GM12878 (cell line): Measurements from ENCODE around the gene PIAS1. TPM values are rescaled to one million over a fixed set of nuclear protein-coding genes. Genes with fewer than 3 reads are reported as not detected.

ENCODE experiments used
- ATAC-seq: fragments of 200-7000 bp; cut with Tn5 transposase; 3 replicates; pipeline ENCODE4 v1.9.1; 2020; ENCODE audit warnings: mild to moderate bottlenecking, moderate library complexity
- BruUV-seq: library from RNA; stranded (reverse); fragments of 400-500 nt; replicated peaks from 2 replicates; lab custom pipeline; 2021; lab: Mats Ljungman, UMichigan
- CTCF ChIA-PET: fragments of 300-600 bp; sonication (Branson Sonifier 250); formaldehyde crosslinking; extraction: SDS; loops from one replicate; lab custom pipeline; 2021; ENCODE audit warnings: inconsistent platforms; lab: Yijun Ruan, JAX
- POLR2A ChIA-PET: fragments of 350-600 bp; formaldehyde crosslinking; extraction: SDS; loops from one replicate; lab custom pipeline; 2021; ENCODE audit warnings: inconsistent platforms; lab: Charles Lee
- RAD21 ChIA-PET: fragments of 300-600 bp; sonication (Branson Sonifier 250); formaldehyde crosslinking; loops from one replicate; lab custom pipeline; 2023; ENCODE audit warnings: antibody characterized with exemption; ENCODE audit not compliant: unreplicated experiment; lab: Charles Lee
- SMC1A ChIA-PET: fragments of 300-600 bp; sonication (Branson Sonifier 250); formaldehyde crosslinking; loops from one replicate; lab custom pipeline; 2023; ENCODE audit not compliant: unreplicated experiment, uncharacterized antibody; lab: Charles Lee
- DNase-seq: peaks from one replicate; pipeline ENCODE4 v3.0.0-alpha.2; 2011; ENCODE audit warnings: low read depth, low spot score
- FAIRE-seq: peaks from 3 replicates; lab custom pipeline; 2011; peaks lifted over from hg19 to GRCh38; lab: Jason Lieb, UNC
- H2AFZ ChIP-seq: 2 replicates; pipeline ENCODE4 v1.6.0; 2011; ENCODE audit warnings: low read depth, low read length, control low read depth; ENCODE audit not compliant: control insufficient read depth
- H3K27ac ChIP-seq: 2 replicates; pipeline ENCODE4 v1.5.1; 2011; ENCODE audit warnings: control low read depth; ENCODE audit not compliant: control insufficient read depth, insufficient read depth
- H3K27me3 ChIP-seq, 2 experiments: replicated peaks in 1 of 2; 2 replicates each; pipeline versions ENCODE4 v1.6.0 to v1.6.1; 2011; ENCODE audit warnings: low read length in 1 of 2; ENCODE audit not compliant: control insufficient read depth in 2 of 2, insufficient read depth in 2 of 2
- H3K36me3 ChIP-seq, 2 experiments: 2 replicates each; pipeline ENCODE4 v1.5.1; 2011; ENCODE audit warnings: low read length in 1 of 2; ENCODE audit not compliant: control insufficient read depth in 2 of 2, insufficient read depth in 2 of 2
- H3K4me1 ChIP-seq: 2 replicates; pipeline ENCODE4 v1.6.1; 2011; ENCODE audit warnings: mild to moderate bottlenecking, low read length, moderate library complexity, mixed read lengths; ENCODE audit not compliant: control insufficient read depth, insufficient read depth
- H3K4me2 ChIP-seq: 2 replicates; pipeline ENCODE4 v1.6.0; 2011; ENCODE audit warnings: control low read depth; ENCODE audit not compliant: control insufficient read depth, insufficient read depth
- H3K4me3 ChIP-seq: fragments of 200-600 bp; sonication (generic); 2 replicates; pipeline ENCODE4 v1.5.1; 2016
- H3K79me2 ChIP-seq: 2 replicates; pipeline ENCODE4 v1.6.0; 2011; ENCODE audit warnings: low read length; ENCODE audit not compliant: control insufficient read depth, insufficient read depth
- H3K9ac ChIP-seq: 2 replicates; pipeline ENCODE4 v1.8.0; 2011; ENCODE audit warnings: low read length, control low read depth, mixed read lengths; ENCODE audit not compliant: control insufficient read depth, insufficient read depth
- H3K9me3 ChIP-seq: replicated peaks from 3 replicates; pipeline ENCODE4 v1.5.1; 2011; ENCODE audit warnings: mild to moderate bottlenecking, low read length; ENCODE audit not compliant: control insufficient read depth, insufficient read depth
- H4K20me1 ChIP-seq: 2 replicates; pipeline ENCODE4 v1.6.0; 2011; ENCODE audit not compliant: control insufficient read depth, insufficient read depth
- BCL3 ChIP-seq: IDR thresholded peaks from 2 replicates; pipeline ENCODE4 v1.6.1; 2011; ENCODE audit warnings: borderline replicate concordance, low read depth, mild to moderate bottlenecking, moderate library complexity, low read length; ENCODE audit not compliant: insufficient read depth, poor library complexity, severe bottlenecking
- CTCF ChIP-seq, 3 experiments: IDR thresholded peaks in 2 of 3; conservative IDR thresholded peaks in 1 of 3; 2 replicates each; pipeline ENCODE4 v1.5.1; 2011; ENCODE audit warnings: low read depth in 3 of 3, low read length in 3 of 3, mild to moderate bottlenecking in 3 of 3, control low read depth in 2 of 3, moderate library complexity in 2 of 3, inconsistent platforms in 1 of 3, mixed read lengths in 1 of 3; ENCODE audit not compliant: control insufficient read depth in 2 of 3, insufficient read depth in 1 of 3; ENCODE audit errors: extremely low read depth in 1 of 3
- NFIC ChIP-seq: IDR thresholded peaks from 2 replicates; pipeline ENCODE4 v1.6.1; 2012; ENCODE audit warnings: low read depth, mild to moderate bottlenecking, inconsistent platforms, low read length, moderate library complexity
- PRDM15 ChIP-seq: fragments of 450-650 bp; formaldehyde crosslinking; IDR thresholded peaks from 2 replicates; pipeline ENCODE4 v1.4.0; 2020; ENCODE audit warnings: mild to moderate bottlenecking, moderate library complexity
- SREBF2 ChIP-seq: IDR thresholded peaks from 2 replicates; pipeline ENCODE4 v1.6.1; 2012; ENCODE audit warnings: mild to moderate bottlenecking, low read length
- TARDBP ChIP-seq: IDR thresholded peaks from 2 replicates; pipeline ENCODE4 v1.6.1; 2016; ENCODE audit warnings: borderline replicate concordance
- ZNF274 ChIP-seq: IDR thresholded peaks from one replicate; pipeline ENCODE4 v1.8.0; 2011; ENCODE audit not compliant: insufficient read length, insufficient read depth
- ZZZ3 ChIP-seq: IDR thresholded peaks from 2 replicates; pipeline ENCODE4 v1.6.1; 2011; ENCODE audit warnings: low read depth; ENCODE audit not compliant: control insufficient read depth, insufficient read length
- WGBS: methylation state at CpG from one replicate; pipeline ENCODE4 v1.1.6; 2016; ENCODE audit warnings: low lambda C conversion rate; ENCODE audit not compliant: insufficient replicate concordance, insufficient coverage; ENCODE audit errors: missing lambda C conversion rate; 5-methylcytosine and 5-hydroxymethylcytosine counted together
- in situ Hi-C: fragments of 300-500 bp; cut with MboI; formaldehyde crosslinking; loops from 9 replicates; pipeline ENCODE4 v1.14.3; 2018; ENCODE audit warnings: mixed read lengths
- intact Hi-C: fragments of 100-400 bp; cut with micrococcal nuclease; formaldehyde crosslinking; loops from one replicate; pipeline ENCODE4 v1.14.2; 2022; ENCODE audit not compliant: unreplicated experiment
- polyA plus RNA-seq, 11 experiments: library from polyadenylated mRNA; depleted of rRNA in 4 of 11; unstranded in 6 of 11; stranded (reverse) in 5 of 11; fragments of >200 nt; fragmentation: Nextera tagmentation in 4 of 11; fragmentation: Illumina TruSeq in 1 of 11; extraction: Ambion mirVana in 4 of 11; extraction: Trizol in 1 of 11; gene quantifications; 1 replicate in 1 of 11; 2 replicates in 10 of 11; pipeline versions ENCODE4 v1.2.1 to v1.2.3, GENCODE V29; 2011 to 2016; ENCODE audit warnings: inconsistent platforms in 2 of 11, missing spikeins in 2 of 11, low read depth in 1 of 11
- total RNA-seq, 4 experiments: library from RNA; depleted of rRNA in 3 of 4; stranded (reverse); fragments of >200 nt in 3 of 4; fragmentation: Illumina TruSeq in 1 of 4; extraction: Trizol in 1 of 4; gene quantifications; 2 replicates each; pipeline versions ENCODE4 v1.2.1 to v1.2.3, GENCODE V29; 2013 to 2021

PIAS1 gene
- total and polyA plus RNA-seq, 10 of the 15 experiments (the other 5 are each of a cell fraction or from before 2014, with no cell fraction given), result 20.2 to 96.3 (median 37.0) TPM

GRCh38 chr15:68083463-68083862 lies 29.3 kb downstream of the PIAS1 start:
- peaks cover 93% of the 10 kb centered on the region for H3K79me2 ChIP-seq
- no peak overlapping the region for H2AFZ ChIP-seq
- ChIA-PET CTCF (interaction anchor here (2.9 kb wide), 1 partner anchor 8 kb away, joined by 12 read pairs; no protein-coding TSS in a partner anchor), RAD21 (no interaction called here), SMC1A (interaction anchor here (1.5 to 4.0 kb wide), 6 partner anchors 10 to 220 kb away, joined by 3 to 26 read pairs (median 10); partner anchors contain the start of gene PIAS1)
- peaks cover 2 to 8% of the 10 kb centered on the region in 2 experiments for H3K36me3 ChIP-seq
- peaks cover 15% of the 10 kb centered on the region for H3K4me1 ChIP-seq
- in situ Hi-C loops (no loop called here), intact Hi-C loops (no loop called here)
- H4K20me1 ChIP-seq, result no peaks in the 10 kb centered on the region; the same call in none of the 2 replicates
- no peak for ATAC-seq
- no peak for FAIRE-seq
- H3K27ac ChIP-seq, result no peak overlapping the region
- H3K4me3 ChIP-seq, result no peak overlapping the region
- 85% methylated on average over 4 of the region's 4 CpGs for WGBS
- H3K9ac ChIP-seq, result no peak overlapping the region
- no peaks in the 10 kb centered on the region for H3K9me3 ChIP-seq
- H3K27me3 ChIP-seq, result no peaks in the 10 kb centered on the region
- no peak for TF ChIP-seq SREBF2
- TF ChIP-seq ZZZ3, result no peak
- TF ChIP-seq TARDBP, result no peak
- TF ChIP-seq ZNF274, result no peak
- TF ChIP-seq BCL3, result no peak
- TF ChIP-seq, all 136 proteins: peak for 0
- no TSS peak for BruUV-seq
- no peak overlapping the region for H3K4me2 ChIP-seq
- POLR2A ChIA-PET, result interaction anchor here (0.6 to 1.0 kb wide), 3 partner anchors 16 to 242 kb away, joined by 3 to 12 read pairs (median 4); no protein-coding TSS in a partner anchor
- no peak for DNase-seq

GRCh38 chr15:68085052-68085451 lies 30.9 kb downstream of the PIAS1 start:
- H3K9ac ChIP-seq, result no peak overlapping the region
- SMC1A ChIA-PET, result interaction anchor here (0.6 to 1.7 kb wide), 9 partner anchors 11 to 128 kb away, joined by 3 to 6 read pairs (median 3); no protein-coding TSS in a partner anchor
- RAD21 ChIA-PET, result no interaction called here
- CTCF ChIA-PET, result interaction anchor here (0.8 to 1.5 kb wide), 4 partner anchors 20 to 302 kb away, joined by 3 to 4 read pairs (median 3); no protein-coding TSS in a partner anchor
- no peak overlapping the region for H3K4me3 ChIP-seq
- H3K4me1 ChIP-seq, result peaks cover 15% of the 10 kb centered on the region
- no TSS peak for BruUV-seq
- POLR2A ChIA-PET, result no interaction called here
- peaks cover 92% of the 10 kb centered on the region for H3K79me2 ChIP-seq
- ATAC-seq, result no peak
- no peak for FAIRE-seq
- in situ Hi-C loops (no loop called here), intact Hi-C loops (no loop called here)
- no peak overlapping the region for H2AFZ ChIP-seq
- no peak for DNase-seq
- no peaks in the 10 kb centered on the region; the same call in none of the 2 replicates for H4K20me1 ChIP-seq
- H3K9me3 ChIP-seq, result no peaks in the 10 kb centered on the region
- 95% methylated on average over 1 of the region's 1 CpG for WGBS
- no peak overlapping the region for H3K4me2 ChIP-seq
- no peak overlapping the region for H3K27ac ChIP-seq
- H3K36me3 ChIP-seq, result peaks cover 2 to 23% of the 10 kb centered on the region in 2 experiments
- H3K27me3 ChIP-seq, result no peaks in the 10 kb centered on the region
- TF ChIP-seq PRDM15 (CRISPR knock-in tag), result no peak
- no peak for TF ChIP-seq NFIC
- no peak for TF ChIP-seq CTCF (IDR thresholded peaks at IDR 0.05 in 2 of 3, conservative IDR thresholded peaks at IDR 0.05 in 1 of 3; ENCODE audit: control insufficient read depth in 2 of 3, extremely low read depth in 1 of 3, insufficient read depth in 1 of 3, low read depth in 3 of 3, low read length in 3 of 3)
